ENCODE results near the gene TRAK1.

DNA sequence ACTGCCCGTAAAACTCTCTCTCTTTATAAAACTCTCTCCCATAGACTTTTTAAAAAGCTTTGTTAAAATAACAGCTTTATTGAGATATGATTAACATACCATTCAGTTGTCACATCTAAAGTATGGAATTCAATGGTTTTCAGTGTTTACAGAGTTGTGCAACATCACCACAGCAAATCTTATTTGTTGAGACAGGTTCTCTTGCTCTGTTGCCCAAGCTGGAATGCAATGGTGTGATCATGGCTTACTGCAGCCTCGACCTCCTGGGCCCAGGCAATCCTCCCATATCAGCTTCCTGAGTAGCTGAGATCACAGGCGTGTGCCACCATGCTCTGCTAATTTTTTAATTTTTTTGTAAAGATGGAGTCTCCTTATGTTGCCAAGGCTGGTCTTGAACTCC lies 35.9 kb upstream of the TRAK1 start:
- TF ChIP-seq, protein P1, sequence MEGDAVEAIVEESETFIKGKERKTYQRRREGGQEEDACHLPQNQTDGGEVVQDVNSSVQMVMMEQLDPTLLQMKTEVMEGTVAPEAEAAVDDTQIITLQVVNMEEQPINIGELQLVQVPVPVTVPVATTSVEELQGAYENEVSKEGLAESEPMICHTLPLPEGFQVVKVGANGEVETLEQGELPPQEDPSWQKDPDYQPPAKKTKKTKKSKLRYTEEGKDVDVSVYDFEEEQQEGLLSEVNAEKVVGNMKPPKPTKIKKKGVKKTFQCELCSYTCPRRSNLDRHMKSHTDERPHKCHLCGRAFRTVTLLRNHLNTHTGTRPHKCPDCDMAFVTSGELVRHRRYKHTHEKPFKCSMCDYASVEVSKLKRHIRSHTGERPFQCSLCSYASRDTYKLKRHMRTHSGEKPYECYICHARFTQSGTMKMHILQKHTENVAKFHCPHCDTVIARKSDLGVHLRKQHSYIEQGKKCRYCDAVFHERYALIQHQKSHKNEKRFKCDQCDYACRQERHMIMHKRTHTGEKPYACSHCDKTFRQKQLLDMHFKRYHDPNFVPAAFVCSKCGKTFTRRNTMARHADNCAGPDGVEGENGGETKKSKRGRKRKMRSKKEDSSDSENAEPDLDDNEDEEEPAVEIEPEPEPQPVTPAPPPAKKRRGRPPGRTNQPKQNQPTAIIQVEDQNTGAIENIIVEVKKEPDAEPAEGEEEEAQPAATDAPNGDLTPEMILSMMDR (IDR thresholded peaks at IDR 0.05) = no peak
- TF ChIP-seq EZH2 (IDR thresholded peaks at IDR 0.05; ENCODE audit: borderline replicate concordance, insufficient read depth, low read depth, low read length, poor library complexity, severe bottlenecking) = no peak

Data from B cell (primary cell).